Naive thymus-derived CD4-positive, alpha-beta T cell (primary cell): Measurements from ENCODE around the gene GTSF1L. TPM values are rescaled to one million over a fixed set of nuclear protein-coding genes. Genes with fewer than 3 reads are reported as not detected.

Source experiments
- ATAC-seq: fragments of 150-1000 bp; cut with Tn5 transposase; 2 replicates; pipeline ENCODE4 v1.10.0; 2021; ENCODE audit warnings: mild to moderate bottlenecking, moderate library complexity
- CTCF ChIA-PET: fragments of 350-600 bp; sonication (Branson Sonifier 250); formaldehyde crosslinking; loops from one replicate; lab custom pipeline; 2021; ENCODE audit warnings: antibody characterized with exemption; lab: Charles Lee
- POLR2A ChIA-PET: fragments of 350-600 bp; sonication (Branson Sonifier 250); formaldehyde crosslinking; loops from one replicate; lab custom pipeline; 2021; ENCODE audit warnings: antibody characterized with exemption, inconsistent platforms; lab: Charles Lee
- DNase-seq, 9 donors: peaks; one replicate each; pipeline versions ENCODE4 v3.0.0 to v3.0.0-alpha.2; 2020 to 2022; ENCODE audit warnings: mixed read lengths in 1 of 9
- H3K27ac ChIP-seq: one replicate; pipeline ENCODE4 v1.7.0; 2013; ENCODE audit warnings: mild to moderate bottlenecking, low read depth, low read length, moderate library complexity
- H3K27me3 ChIP-seq, 2 donors: one replicate each; pipeline ENCODE4 v1.7.0; 2013; ENCODE audit warnings: low read length in 2 of 2, mild to moderate bottlenecking in 2 of 2, moderate library complexity in 2 of 2; ENCODE audit not compliant: control insufficient read depth in 2 of 2, insufficient read depth in 2 of 2
- H3K36me3 ChIP-seq, 3 experiments: 1 replicate in 2 of 3; 2 replicates in 1 of 3; pipeline ENCODE4 v1.7.0; 2013; ENCODE audit warnings: low read length in 3 of 3, mild to moderate bottlenecking in 3 of 3, moderate library complexity in 1 of 3; ENCODE audit not compliant: insufficient read depth in 3 of 3, control insufficient read depth in 2 of 3
- H3K4me1 ChIP-seq, 2 donors: one replicate each; pipeline ENCODE4 v1.7.0; 2013; ENCODE audit warnings: low read length in 2 of 2, mild to moderate bottlenecking in 2 of 2, moderate library complexity in 1 of 2; ENCODE audit not compliant: control insufficient read depth in 2 of 2, insufficient read depth in 2 of 2
- H3K4me3 ChIP-seq: 2 replicates; pipeline ENCODE4 v1.7.0; 2013; ENCODE audit warnings: mild to moderate bottlenecking, low read length
- H3K9me3 ChIP-seq, 3 experiments: 1 replicate in 2 of 3; 2 replicates in 1 of 3; pipeline ENCODE4 v1.7.0; 2013; ENCODE audit warnings: low read length in 3 of 3; ENCODE audit not compliant: control insufficient read depth in 2 of 3
- H3K27ac Mint-ChIP-seq, 9 donors: one replicate each; pipeline ENCODE4 v1.8.0; 2020 to 2022; ENCODE audit warnings: mixed read lengths in 9 of 9, mild to moderate bottlenecking in 8 of 9, moderate library complexity in 5 of 9, inconsistent platforms in 2 of 9
- H3K27me3 Mint-ChIP-seq, 5 donors: one replicate each; pipeline ENCODE4 v1.8.0; 2021 to 2022; ENCODE audit warnings: mixed read lengths in 5 of 5, mild to moderate bottlenecking in 1 of 5
- H3K36me3 Mint-ChIP-seq, 5 donors: one replicate each; pipeline ENCODE4 v1.8.0; 2020 to 2022; ENCODE audit warnings: mixed read lengths in 5 of 5, mild to moderate bottlenecking in 3 of 5, inconsistent platforms in 1 of 5
- H3K4me1 Mint-ChIP-seq, 7 donors: one replicate each; pipeline ENCODE4 v1.8.0; 2020 to 2022; ENCODE audit warnings: mixed read lengths in 7 of 7, mild to moderate bottlenecking in 3 of 7, inconsistent platforms in 1 of 7
- H3K4me3 Mint-ChIP-seq, 10 donors: one replicate each; pipeline ENCODE4 v1.8.0; 2020 to 2022; ENCODE audit warnings: mild to moderate bottlenecking in 10 of 10, mixed read lengths in 10 of 10, moderate library complexity in 6 of 10, inconsistent platforms in 2 of 10
- H3K9me3 Mint-ChIP-seq, 11 donors: one replicate each; pipeline ENCODE4 v1.8.0; 2020 to 2022; ENCODE audit warnings: mixed read lengths in 11 of 11, mild to moderate bottlenecking in 4 of 11, inconsistent platforms in 1 of 11, moderate library complexity in 1 of 11
- intact Hi-C, 2 donors: fragments of 100-400 bp; cut with micrococcal nuclease; formaldehyde crosslinking; loops; one replicate each; pipeline ENCODE4 v1.15.1; 2023
- polyA plus RNA-seq, 2 donors: library from polyadenylated mRNA; unstranded; fragments of 300-500 nt; fragmentation: Illumina TruSeq; gene quantifications; one replicate each; pipeline ENCODE4 v1.2.3, GENCODE V29; 2021
- total RNA-seq, 6 experiments: library from RNA in 5 of 6; stranded (reverse) in 5 of 6; gene quantifications; 1 replicate in 5 of 6; 2 replicates in 1 of 6; pipeline ENCODE4 v1.2.3 and lab custom pipeline; 2021 to 2026

GTSF1L gene
- total and polyA plus RNA-seq, 7 experiments from 2014 or later = 1.4 to 1.7 TPM; not detected in 5

DNA sequence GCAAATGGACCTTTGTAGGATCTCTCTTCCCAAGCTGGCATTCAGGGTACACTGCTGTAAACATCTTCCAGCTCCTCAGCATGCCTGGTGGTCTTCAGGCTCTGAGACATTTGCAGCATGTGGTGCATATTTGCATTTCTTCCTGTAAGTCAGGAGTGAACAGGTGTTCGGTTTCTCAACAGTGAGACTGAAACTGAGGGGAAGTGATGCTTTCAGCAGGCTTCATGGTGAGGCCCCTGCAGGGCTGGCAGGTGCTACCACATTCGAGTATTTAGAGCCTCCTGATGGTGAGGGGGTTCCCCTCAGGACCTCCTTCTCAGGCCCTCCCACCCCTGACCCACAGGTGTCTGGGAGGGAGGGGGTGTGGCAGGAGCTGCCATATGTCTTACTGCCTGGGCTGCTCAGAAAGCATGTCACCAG, 44.8 kb downstream of the GTSF1L start:
- DNase-seq = no peak
- H3K4me3 ChIP-seq = no peak overlapping the region

DNA sequence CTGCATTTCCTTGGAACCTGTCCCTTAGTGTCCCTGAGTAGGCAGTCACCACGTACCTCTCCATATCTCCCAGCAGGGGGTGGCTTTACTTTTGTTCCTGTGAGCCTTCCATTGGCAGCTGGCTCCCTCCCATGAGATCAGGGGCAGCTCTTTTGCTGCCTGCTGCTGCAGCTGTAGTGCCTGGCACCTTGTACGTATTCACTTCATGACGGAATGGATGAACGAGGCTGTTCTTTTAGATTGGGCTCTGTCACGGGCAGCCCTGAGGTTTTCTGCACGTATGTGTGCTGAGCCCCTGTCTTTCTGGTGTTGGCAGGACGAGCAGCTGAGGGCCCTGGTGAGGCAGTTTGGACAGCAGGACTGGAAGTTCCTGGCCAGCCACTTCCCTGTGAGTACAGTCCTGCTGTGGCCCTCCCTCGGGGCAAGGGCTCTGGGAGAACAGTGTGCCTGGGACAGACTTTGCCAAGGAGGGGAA, 45.3 kb downstream of the GTSF1L start:
- H3K27me3 ChIP-seq = no peaks in the 10 kb centered on the region
- Mint-ChIP-seq H3K27me3 (peaks cover 0 to 3% (median 0%) of the 10 kb centered on the region in 5 donors), H3K4me3 (no peak overlapping the region), H3K27ac (no peak overlapping the region), H3K36me3 (peaks cover 0 to 5% (median 0%) of the 10 kb centered on the region in 5 donors), H3K4me1 (peaks cover 0 to 9% (median 0%) of the 10 kb centered on the region in 7 donors), H3K9me3 (no peaks in the 10 kb centered on the region)
- intact Hi-C loops = no loop called here
- no peaks in the 10 kb centered on the region for H3K36me3 ChIP-seq
- ATAC-seq (peak; percentile 24), DNase-seq (peak in 1 of 9 donors; percentile 12)
- H3K27ac ChIP-seq = no peak overlapping the region
- ChIA-PET CTCF (interaction anchor here (0.7 kb wide), 1 partner anchor 291 kb away, joined by 3 read pairs; no protein-coding TSS in a partner anchor), POLR2A (no interaction called here)
- no peak overlapping the region for H3K4me3 ChIP-seq
- H3K4me1 ChIP-seq = no peaks in the 10 kb centered on the region
- H3K9me3 ChIP-seq = no peaks in the 10 kb centered on the region

More for the DNA sequence above, 44.8 kb downstream of the GTSF1L start:
- peaks cover 0 to 3% (median 0%) of the 10 kb centered on the region in 5 donors for H3K27me3 Mint-ChIP-seq
- Histone ChIP-seq H3K27ac (no peak overlapping the region), H3K9me3 (no peaks in the 10 kb centered on the region), H3K27me3 (no peaks in the 10 kb centered on the region), H3K4me1 (no peaks in the 10 kb centered on the region), H3K36me3 (no peaks in the 10 kb centered on the region)
- intact Hi-C loops = no loop called here
- POLR2A ChIA-PET = no interaction called here
- H3K27ac Mint-ChIP-seq = peak overlapping the region in 1 of 9 donors; percentile 63
- peaks cover 0 to 9% (median 0%) of the 10 kb centered on the region in 7 donors for H3K4me1 Mint-ChIP-seq
- no peak overlapping the region for H3K4me3 Mint-ChIP-seq
- peak; percentile 80 for ATAC-seq
- peaks cover 0 to 5% (median 0%) of the 10 kb centered on the region in 5 donors for H3K36me3 Mint-ChIP-seq
- CTCF ChIA-PET = interaction anchor here (0.7 kb wide), 1 partner anchor 290 kb away, joined by 3 read pairs; no protein-coding TSS in a partner anchor
- no peaks in the 10 kb centered on the region for H3K9me3 Mint-ChIP-seq

DNA sequence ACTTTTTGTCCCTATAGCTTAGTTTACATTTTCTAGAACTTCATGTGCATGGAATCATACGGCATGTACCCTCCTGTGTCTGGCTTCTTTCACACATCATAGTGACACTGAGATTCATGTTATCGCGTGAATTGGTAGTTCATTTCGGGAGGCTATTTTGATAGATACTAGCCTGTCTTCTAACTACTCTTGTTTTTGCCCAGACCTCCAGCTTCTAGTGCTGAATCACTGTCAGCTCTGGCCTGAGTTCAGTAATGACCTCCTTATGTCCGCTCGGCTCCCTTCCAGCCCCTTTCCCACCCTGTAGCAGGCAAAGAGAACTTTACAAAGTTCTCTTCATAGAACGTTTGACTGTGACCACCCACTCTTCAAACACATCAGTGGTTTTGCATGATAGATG, 45.8 kb downstream of the GTSF1L start:
- H3K36me3 Mint-ChIP-seq = peaks cover 0 to 7% (median 0%) of the 10 kb centered on the region in 5 donors
- CTCF ChIA-PET = no interaction called here
- POLR2A ChIA-PET = no interaction called here
- no peaks in the 10 kb centered on the region for H3K9me3 ChIP-seq
- peaks cover 0 to 4% (median 0%) of the 10 kb centered on the region in 11 donors for H3K9me3 Mint-ChIP-seq
- no peak for ATAC-seq
- no peak overlapping the region for H3K27ac ChIP-seq
- intact Hi-C loops = no loop called here
- H3K27me3 Mint-ChIP-seq = peaks cover 0 to 3% (median 0%) of the 10 kb centered on the region in 5 donors
- H3K4me3 Mint-ChIP-seq = no peak overlapping the region
- peak overlapping the region in 1 of 9 donors; percentile 11 for H3K27ac Mint-ChIP-seq
- no peaks in the 10 kb centered on the region for H3K27me3 ChIP-seq
- no peaks in the 10 kb centered on the region for H3K36me3 ChIP-seq
- no peak overlapping the region for H3K4me3 ChIP-seq
- peaks cover 0 to 12% (median 0%) of the 10 kb centered on the region in 7 donors for H3K4me1 Mint-ChIP-seq
- DNase-seq = no peak
- H3K4me1 ChIP-seq = no peaks in the 10 kb centered on the region

DNA sequence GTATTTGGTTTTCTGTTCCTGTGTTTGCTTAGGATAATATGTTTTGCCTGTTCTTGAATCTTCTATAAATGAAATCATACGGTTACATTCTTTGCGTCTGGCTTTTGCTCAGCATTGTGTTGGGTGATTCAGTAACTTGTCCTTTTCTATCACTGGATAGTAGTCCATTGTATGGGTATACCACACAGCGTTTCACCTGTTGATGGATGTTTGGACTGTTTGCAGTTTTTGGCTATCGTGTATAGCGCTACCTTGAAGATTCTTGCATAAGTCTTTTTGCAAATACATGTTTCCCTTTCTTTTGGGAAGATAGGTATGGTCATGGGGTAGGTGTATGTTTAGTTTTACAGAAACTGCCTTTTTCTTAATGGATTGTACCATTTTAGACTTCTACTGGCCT, 50.4 kb downstream of the GTSF1L start:
- Histone ChIP-seq H3K9me3 (no peaks in the 10 kb centered on the region), H3K27ac (no peak overlapping the region), H3K4me3 (no peak overlapping the region), H3K27me3 (no peaks in the 10 kb centered on the region), H3K4me1 (no peaks in the 10 kb centered on the region), H3K36me3 (no peaks in the 10 kb centered on the region)
- H3K27ac Mint-ChIP-seq = no peak overlapping the region
- intact Hi-C loops = no loop called here
- H3K36me3 Mint-ChIP-seq = peaks cover 0 to 13% (median 0%) of the 10 kb centered on the region in 5 donors
- DNase-seq (no peak), ATAC-seq (no peak)
- H3K27me3 Mint-ChIP-seq = peaks cover 0 to 6% (median 5%) of the 10 kb centered on the region in 5 donors
- ChIA-PET CTCF (no interaction called here), POLR2A (no interaction called here)
- no peak overlapping the region for H3K4me3 Mint-ChIP-seq
- peaks cover 0 to 4% (median 3%) of the 10 kb centered on the region in 11 donors for H3K9me3 Mint-ChIP-seq
- H3K4me1 Mint-ChIP-seq = peaks cover 0 to 12% (median 0%) of the 10 kb centered on the region in 7 donors

Other genes starting within 250 kb of the GTSF1L start
- gene L3MBTL1, start 219.3 kb downstream of the GTSF1L start, total RNA-seq = 10 to 100 TPM in 4 of 5 experiments, 1 to 10 TPM in 1; 8.6 to 24.7 (median 16.2) TPM
- 1 to 10 TPM in 1 of 2 donors, under 1 TPM in 1; 0.74 to 2.3 TPM for gene L3MBTL1, start 219.3 kb downstream of the GTSF1L start, polyA plus RNA-seq
- gene SGK2, start 168.0 kb downstream of the GTSF1L start, total RNA-seq = 1 to 10 TPM in 3 of 5 experiments, under 1 TPM in 2; 0.48 to 2.6 (median 1.9) TPM
- gene SGK2, start 168.0 kb downstream of the GTSF1L start, polyA plus RNA-seq = not detected
- 10 to 100 TPM; 14.8 to 19.7 (median 16.9) TPM for gene IFT52, start 136.1 kb downstream of the GTSF1L start, total RNA-seq
- 10 to 100 TPM; 32.3 to 34.9 TPM for gene IFT52, start 136.1 kb downstream of the GTSF1L start, polyA plus RNA-seq
- gene MYBL2, start 59.9 kb downstream of the GTSF1L start, total RNA-seq = 10 to 100 TPM in 1 of 5 experiments, 1 to 10 TPM in 1, under 1 TPM in 1, not detected in 2; 0.58 to 69.7 (median 2.7) TPM
- gene MYBL2, start 59.9 kb downstream of the GTSF1L start, polyA plus RNA-seq = not detected
- gene TOX2, start 187.8 kb upstream of the GTSF1L start, total RNA-seq = 1 to 10 TPM in 2 of 5 experiments, under 1 TPM in 3; 0.22 to 7.1 (median 0.96) TPM
- gene TOX2, start 187.8 kb upstream of the GTSF1L start, polyA plus RNA-seq = 1 to 10 TPM; 1.6 to 4.0 TPM